ENCODE data around the gene P2RX5.
A peak's percentile ranks its signal among the peaks of the same experiment; 100 is the strongest.
"Not testable (repeated sequence)": the region's sequence is repeated elsewhere in the genome, so short reads cannot be mapped to it uniquely, and the experiment has no call there.

Gene P2RX5

GRCh38 chr17:3712811-3713463, 17.0 kb upstream of the P2RX5 start:
- no peak for DNase-seq (ENCODE audit: low read depth, low spot score)

- DNase-seq (ENCODE audit: low read depth, low spot score), result peak; percentile 55
Measured at GRCh38 chr17:3710951-3711383, 15.0 kb upstream of the P2RX5 start.

- no peak for DNase-seq (ENCODE audit: low read depth, low spot score)
Measured at GRCh38 chr17:3708366-3708765, 12.4 kb upstream of the P2RX5 start.

GRCh38 chr17:3705718-3705984, 9.7 kb upstream of the P2RX5 start:
- DNase-seq (ENCODE audit: low read depth, low spot score), result not testable (repeated sequence)

- DNase-seq (ENCODE audit: low read depth, low spot score), result no peak
Measured at GRCh38 chr17:3704931-3705717, 9.2 kb upstream of the P2RX5 start.

- DNase-seq (ENCODE audit: low read depth, low spot score), result not testable (repeated sequence)
Measured at GRCh38 chr17:3702041-3702539, 6.1 kb upstream of the P2RX5 start.

GRCh38 chr17:3699951-3700350, 4.0 kb upstream of the P2RX5 start:
- DNase-seq (ENCODE audit: low read depth, low spot score), result no peak

- no peak for DNase-seq (ENCODE audit: low read depth, low spot score)
Measured at GRCh38 chr17:3698139-3698538, 2.2 kb upstream of the P2RX5 start.

GRCh38 chr17:3697103-3697476, 1.1 kb upstream of the P2RX5 start:
- no peak for DNase-seq (ENCODE audit: low read depth, low spot score)

GRCh38 chr17:3695129-3695722, 729 bp downstream of the P2RX5 start:
- no peak for DNase-seq (ENCODE audit: low read depth, low spot score)

- DNase-seq (ENCODE audit: low read depth, low spot score), result no peak
Measured at GRCh38 chr17:3693829-3694231, 2.1 kb downstream of the P2RX5 start.

GRCh38 chr17:3693141-3693540, 2.8 kb downstream of the P2RX5 start:
- no peak for DNase-seq (ENCODE audit: low read depth, low spot score)

- DNase-seq (ENCODE audit: low read depth, low spot score), result no peak
Measured at GRCh38 chr17:3692346-3692745, 3.6 kb downstream of the P2RX5 start.

GRCh38 chr17:3691617-3692067, 4.3 kb downstream of the P2RX5 start:
- no peak for DNase-seq (ENCODE audit: low read depth, low spot score)

GRCh38 chr17:3690094-3690715, 5.8 kb downstream of the P2RX5 start:
- no peak for DNase-seq (ENCODE audit: low read depth, low spot score)

- no peak for DNase-seq (ENCODE audit: low read depth, low spot score)
Measured at GRCh38 chr17:3689262-3690093, 6.5 kb downstream of the P2RX5 start.

GRCh38 chr17:3688852-3689261, 7.1 kb downstream of the P2RX5 start:
- DNase-seq (ENCODE audit: low read depth, low spot score), result no peak

GRCh38 chr17:3688027-3688553, 7.9 kb downstream of the P2RX5 start:
- no peak for DNase-seq (ENCODE audit: low read depth, low spot score)

GRCh38 chr17:3685174-3685573, 10.8 kb downstream of the P2RX5 start:
- DNase-seq (ENCODE audit: low read depth, low spot score), result no peak

GRCh38 chr17:3683054-3683511, 12.9 kb downstream of the P2RX5 start:
- no peak for DNase-seq (ENCODE audit: low read depth, low spot score)

GRCh38 chr17:3682033-3682432, 13.9 kb downstream of the P2RX5 start:
- no peak for DNase-seq (ENCODE audit: low read depth, low spot score)

All from activated CD4-positive, CD25-positive, alpha-beta regulatory T cell treated with anti-CD3 and anti-CD28 coated beads, Interleukin-2, amount 50 U/mL, for 16 hours (primary cell).